HG03432 (cell line): ENCODE data around the gene NOP9.
"Not testable (repeated sequence)": the region's sequence is repeated elsewhere in the genome, so short reads cannot be mapped to it uniquely, and the experiment has no call there.

Experiments used
- ATAC-seq: cut with Tn5 transposase; IDR thresholded peaks from one replicate; pipeline ENCODE4 v1.9.1; 2021; ENCODE audit warnings: mild to moderate bottlenecking, moderate library complexity; ENCODE audit not compliant: unreplicated experiment

Gene NOP9

DNA sequence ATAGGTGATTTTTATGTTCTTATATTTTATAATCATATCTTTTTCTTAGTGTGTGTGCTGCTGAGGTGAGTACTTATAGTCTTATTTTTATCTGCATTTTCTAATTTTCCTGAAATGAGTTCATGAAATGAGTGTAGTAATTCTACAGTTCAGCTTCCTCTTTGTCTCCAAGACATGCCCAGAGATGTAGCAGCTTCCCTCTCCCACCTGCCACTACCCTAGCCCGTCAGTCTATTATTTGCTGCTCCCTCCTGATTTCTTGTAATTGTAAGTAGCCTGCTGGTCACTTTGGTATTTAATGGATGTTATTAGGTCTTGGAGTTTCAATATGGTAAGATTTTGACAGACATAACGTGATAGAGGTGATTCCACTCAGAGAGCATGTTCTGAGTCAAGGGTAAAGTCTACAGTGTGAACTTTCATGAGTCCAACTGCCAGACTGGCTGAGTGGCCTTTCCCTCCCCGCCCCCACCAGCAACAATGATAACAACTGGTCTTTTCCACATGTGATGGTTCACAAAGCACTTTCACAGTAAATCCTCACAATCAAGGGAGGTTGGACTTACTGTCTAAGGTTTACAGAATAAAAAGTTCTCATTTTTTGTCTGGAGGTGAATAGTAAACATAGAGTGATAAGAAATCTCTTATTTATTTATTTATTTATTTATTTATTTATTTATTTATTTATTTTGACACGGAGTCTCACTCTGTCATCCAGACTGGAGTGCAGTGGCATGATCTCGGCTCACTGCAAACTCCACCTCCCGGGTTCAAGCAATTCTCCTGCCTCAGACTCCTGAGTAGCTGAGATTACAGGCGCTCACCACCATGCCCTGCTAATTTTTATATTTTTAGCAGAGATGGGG, 44.4 kb downstream of the NOP9 start:
- no peak for ATAC-seq

DNA sequence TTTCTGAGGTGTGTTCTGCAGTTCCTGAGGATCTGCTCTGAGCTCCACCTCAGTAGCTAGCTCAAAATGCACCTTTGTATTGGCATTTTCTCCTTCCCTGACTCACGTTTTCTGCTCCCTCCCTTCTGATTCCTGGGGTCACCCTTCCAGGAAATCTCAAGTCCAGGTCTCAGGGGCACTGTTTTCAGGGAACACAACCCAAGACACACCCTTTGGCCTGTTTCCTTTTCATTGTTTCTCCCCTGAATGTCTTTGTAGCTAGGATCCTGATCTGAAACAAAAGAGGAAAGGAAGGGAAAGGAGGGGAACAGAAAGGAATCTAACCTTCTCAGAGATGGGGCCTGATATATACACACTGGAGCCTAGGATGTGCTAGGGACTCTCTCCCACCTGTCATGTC, 47.5 kb downstream of the NOP9 start:
- no peak for ATAC-seq

DNA sequence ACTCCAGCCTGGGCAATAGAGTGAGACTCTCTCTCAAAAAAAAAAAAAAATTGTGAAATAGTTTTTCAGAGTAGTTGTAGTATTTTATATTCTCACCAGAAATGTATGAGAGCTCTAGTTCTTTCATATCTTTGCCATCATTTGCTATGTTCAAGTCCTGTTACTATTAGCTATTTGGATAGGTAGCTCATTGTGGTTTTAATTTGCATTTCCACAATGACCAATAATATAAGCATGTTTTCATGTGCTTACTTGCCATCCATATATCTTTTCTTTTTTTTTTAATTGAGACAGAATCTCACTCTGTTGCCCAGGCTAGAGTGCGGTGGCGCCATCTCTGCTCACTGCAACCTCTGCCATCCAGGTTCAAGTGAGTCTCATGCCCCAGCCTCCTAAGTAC, 48.5 kb downstream of the NOP9 start:
- ATAC-seq: no peak

DNA sequence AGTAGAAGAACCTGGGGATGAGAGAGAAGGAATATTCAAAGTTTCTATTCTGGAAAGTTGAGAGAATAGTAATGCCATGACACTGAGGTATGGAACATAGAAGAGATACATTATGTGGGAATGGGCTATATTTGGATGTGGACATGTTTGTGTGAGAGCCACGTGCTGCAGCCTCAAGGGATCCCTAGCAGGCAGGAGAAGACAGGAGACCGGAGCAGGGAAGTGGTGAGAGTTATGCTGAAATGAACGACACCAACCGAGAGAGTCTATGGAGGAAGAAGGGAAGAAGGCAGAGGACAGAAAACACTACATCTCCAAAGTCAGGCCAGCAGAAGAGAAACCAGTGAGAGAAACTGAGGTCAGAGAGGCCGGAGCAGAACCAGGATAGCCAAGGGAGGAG, 50.1 kb downstream of the NOP9 start:
- ATAC-seq: no peak

DNA sequence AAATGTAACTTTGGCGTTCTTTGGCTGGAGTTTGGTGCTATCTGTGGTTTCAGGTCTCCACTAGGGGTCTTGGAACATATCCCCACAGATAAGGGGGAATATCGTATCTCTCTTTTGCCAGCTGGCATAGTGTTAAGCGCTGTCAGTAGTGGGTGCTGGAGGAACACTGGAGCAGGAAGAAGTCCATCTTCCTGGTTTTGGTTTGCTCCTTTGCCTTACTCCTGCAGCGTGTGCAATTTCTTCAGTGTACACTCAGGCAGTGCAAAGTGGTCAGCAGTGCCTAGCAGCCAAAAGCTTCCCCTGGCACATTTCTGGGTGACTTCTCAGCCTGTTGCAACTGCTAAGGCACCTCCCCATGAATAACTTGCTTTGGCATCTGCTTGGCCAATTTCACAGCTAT, 51.9 kb downstream of the NOP9 start:
- no peak for ATAC-seq

DNA sequence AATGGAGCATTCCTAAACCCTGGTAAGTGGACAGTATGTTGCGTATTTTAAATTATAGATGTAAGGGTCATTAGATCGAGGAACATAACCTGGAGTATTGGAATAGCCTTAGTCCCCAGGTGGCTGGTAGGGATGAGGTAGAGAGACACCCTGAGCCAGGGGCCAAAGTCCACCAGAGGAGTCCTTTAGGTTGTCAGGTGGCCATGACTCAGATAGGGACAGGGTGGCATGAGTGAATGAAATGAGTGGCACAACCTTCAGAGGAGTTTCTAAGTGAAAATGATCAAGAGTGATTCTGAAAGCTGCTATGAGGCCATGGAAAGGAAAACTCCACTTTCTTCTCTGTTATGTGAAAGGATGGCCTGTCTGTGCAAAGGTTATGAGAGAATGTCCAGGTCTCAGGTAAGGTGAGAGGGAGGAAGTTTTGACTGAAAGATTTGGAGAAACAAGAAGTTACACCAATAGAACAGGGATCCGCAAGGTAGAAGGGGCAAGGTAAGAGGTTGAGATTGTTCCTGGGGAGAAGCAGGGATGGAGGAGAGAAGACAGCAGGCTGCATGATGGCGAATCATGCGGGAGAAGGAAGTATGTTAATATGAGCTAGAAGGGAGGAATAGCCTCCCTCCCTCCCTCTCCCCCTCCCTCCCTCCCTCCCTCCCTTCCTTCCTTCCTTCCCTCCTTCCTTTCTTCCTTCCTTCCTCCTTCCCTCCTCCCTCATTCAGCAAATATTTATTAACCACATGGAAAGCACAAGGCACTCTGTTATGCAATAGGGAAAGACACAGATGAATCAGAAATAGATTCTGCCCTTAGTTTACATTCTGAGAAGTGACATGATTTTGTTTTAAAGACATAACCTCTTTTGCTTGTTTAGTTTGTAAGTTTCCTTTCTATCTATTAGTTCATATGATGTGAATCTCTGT, 54.2 kb downstream of the NOP9 start:
- ATAC-seq: no peak

DNA sequence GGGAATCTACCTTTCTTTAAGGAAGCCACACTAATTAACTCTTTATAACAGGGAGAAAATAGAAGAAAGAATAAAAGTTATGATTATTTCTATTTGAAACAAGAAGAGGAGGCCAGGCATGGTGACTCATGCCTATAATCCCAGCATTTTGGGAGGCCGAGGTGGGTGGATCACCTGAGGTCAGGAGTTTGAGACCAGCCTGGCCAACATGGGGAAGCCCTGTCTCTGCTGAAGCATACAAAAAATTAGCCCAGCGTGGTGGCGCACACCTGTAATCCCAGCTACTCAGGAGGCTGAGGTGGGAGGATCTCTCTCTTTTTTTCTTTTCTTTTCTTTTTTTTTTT, 54.8 kb downstream of the NOP9 start:
- not testable (repeated sequence) for ATAC-seq

DNA sequence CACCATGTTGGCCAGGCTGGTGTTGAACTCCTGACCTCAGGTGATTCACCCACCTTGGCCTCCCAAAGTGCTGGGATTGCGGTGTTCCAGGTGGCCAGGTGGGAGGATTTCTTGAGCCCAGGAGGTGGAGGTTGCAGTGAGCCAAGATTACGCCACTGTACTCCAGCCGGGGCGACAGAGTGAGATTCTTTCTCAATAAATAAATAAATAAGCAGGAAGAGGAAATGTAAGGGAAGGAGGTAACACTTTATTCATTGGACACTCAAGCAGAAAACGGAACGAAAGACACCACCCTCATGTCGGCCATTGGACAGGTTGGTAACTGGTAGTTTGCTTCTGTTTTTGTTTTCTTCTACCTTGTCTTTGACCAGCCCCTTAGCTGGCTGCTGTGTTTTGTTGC, 55.4 kb downstream of the NOP9 start:
- ATAC-seq: no peak

DNA sequence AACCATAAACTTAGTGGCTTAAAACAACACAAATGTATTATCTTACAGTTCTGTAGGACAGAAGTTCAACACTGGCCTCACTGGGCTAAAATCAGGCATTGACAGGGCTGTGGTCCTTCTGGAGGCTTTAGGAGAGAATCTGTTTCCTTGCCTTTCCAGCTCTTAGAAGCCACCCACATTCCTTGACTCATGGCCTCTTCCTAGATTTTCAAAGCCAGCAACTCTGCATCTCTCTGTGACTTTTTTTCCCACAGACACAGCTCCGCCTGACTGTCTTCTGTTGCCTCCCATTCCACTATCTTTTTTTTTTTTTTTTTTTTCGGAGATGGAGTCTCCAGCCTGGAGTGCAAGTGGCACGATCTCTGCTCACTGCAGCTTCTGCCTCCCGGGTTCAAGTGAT, 56.6 kb downstream of the NOP9 start:
- no peak for ATAC-seq
